Neural cell (in vitro differentiated cells): ENCODE data around the gene ALPI. TPM values are rescaled to one million over a fixed set of nuclear protein-coding genes. Genes with fewer than 3 reads are reported as not detected.

Source experiments
- H2AFZ ChIP-seq: fragments of 200-600, 300-800 bp; sonication (generic), shearing (Covaris generic); 2 replicates; pipeline ENCODE4 v1.6.0; 2014; ENCODE audit warnings: low read depth, mild to moderate bottlenecking, antibody characterized with exemption, low read length, moderate library complexity
- H3F3A ChIP-seq: fragments of 200-600 bp; shearing (Covaris generic); 2 replicates; pipeline ENCODE4 v1.6.1; 2016; ENCODE audit warnings: mild to moderate bottlenecking, moderate library complexity, mixed read lengths, antibody characterized with exemption, low read length; ENCODE audit not compliant: insufficient read depth, poor library complexity, severe bottlenecking
- H3K27ac ChIP-seq: fragments of 200-600, 300-800 bp; sonication (generic), shearing (Covaris generic); 2 replicates; pipeline ENCODE4 v1.5.1; 2014; ENCODE audit warnings: mild to moderate bottlenecking, low read length, moderate library complexity
- H3K27me3 ChIP-seq: fragments of 300-800, 200-600 bp; sonication (generic), shearing (Covaris generic); 2 replicates; pipeline ENCODE4 v1.6.0; 2014; ENCODE audit warnings: mild to moderate bottlenecking, low read depth, low read length, moderate library complexity; ENCODE audit not compliant: insufficient read depth
- H3K36me3 ChIP-seq: fragments of 300-800, 200-600 bp; sonication (generic), shearing (Covaris generic); 2 replicates; pipeline ENCODE4 v1.5.1; 2014; ENCODE audit warnings: mild to moderate bottlenecking, antibody characterized with exemption, low read length, moderate library complexity; ENCODE audit not compliant: insufficient read depth
- H3K4me2 ChIP-seq: fragments of 300-800, 200-600 bp; sonication (generic), shearing (Covaris generic); 2 replicates; pipeline ENCODE4 v1.6.0; 2014; ENCODE audit warnings: mild to moderate bottlenecking, low read length
- H3K4me3 ChIP-seq: fragments of 300-800, 200-600 bp; sonication (generic), shearing (Covaris generic); 2 replicates; pipeline ENCODE4 v1.5.1; 2014; ENCODE audit warnings: mild to moderate bottlenecking, low read length, moderate library complexity
- H3K79me2 ChIP-seq: fragments of 200-600 bp; shearing (Covaris generic); replicated peaks from 2 replicates; pipeline ENCODE4 v1.6.0; 2014; ENCODE audit warnings: mild to moderate bottlenecking, low read length, moderate library complexity; ENCODE audit not compliant: insufficient read depth
- H3K9ac ChIP-seq: fragments of 300-800, 200-600 bp; sonication (generic), shearing (Covaris generic); 2 replicates; pipeline ENCODE4 v1.6.1; 2016; ENCODE audit warnings: mild to moderate bottlenecking, low read length, mixed read lengths
- H3K9me2 ChIP-seq: fragments of 200-600 bp; shearing (Covaris generic); 2 replicates; pipeline ENCODE4 v1.6.1; 2016; ENCODE audit warnings: mild to moderate bottlenecking, low read length, mixed read lengths; ENCODE audit not compliant: insufficient read depth
- H3K9me3 ChIP-seq: fragments of 200-600, 300-800 bp; sonication (generic), shearing (Covaris generic); 2 replicates; pipeline ENCODE4 v1.6.1; 2016; ENCODE audit warnings: mild to moderate bottlenecking, mixed run types, low read length, moderate library complexity, mixed read lengths
- H4K20me1 ChIP-seq: fragments of 200-600 bp; shearing (Covaris generic); 2 replicates; pipeline ENCODE4 v1.6.1; 2016; ENCODE audit warnings: mild to moderate bottlenecking, mixed run types; ENCODE audit not compliant: insufficient read depth
- EP300 ChIP-seq: fragments of 450-650 bp; conservative IDR thresholded peaks from 2 replicates; pipeline ENCODE4 v1.6.1; 2014; ENCODE audit warnings: antibody characterized with exemption, mild to moderate bottlenecking, moderate library complexity; ENCODE audit not compliant: poor library complexity, severe bottlenecking
- EZH2 ChIP-seq: fragments of 200-600, 300-800 bp; shearing (Covaris generic), sonication (generic); IDR thresholded peaks from 2 replicates; pipeline ENCODE4 v1.6.1; 2014; ENCODE audit warnings: antibody characterized with exemption, low read length, borderline replicate concordance, mild to moderate bottlenecking; ENCODE audit not compliant: insufficient read depth, poor library complexity, severe bottlenecking
- MXI1 ChIP-seq: fragments of 450-650 bp; conservative IDR thresholded peaks from 2 replicates; pipeline ENCODE4 v1.6.1; 2014; ENCODE audit warnings: antibody characterized with exemption, mild to moderate bottlenecking; ENCODE audit not compliant: poor library complexity, severe bottlenecking
- POLR2AphosphoS5 ChIP-seq: IDR thresholded peaks from 2 replicates; pipeline ENCODE4 v1.6.1; 2012
- RAD21 ChIP-seq: fragments of 450-650 bp; conservative IDR thresholded peaks from 2 replicates; pipeline ENCODE4 v1.6.1; 2014; ENCODE audit warnings: antibody characterized with exemption, mild to moderate bottlenecking, moderate library complexity
- SMC3 ChIP-seq: fragments of 450-650 bp; conservative IDR thresholded peaks from 2 replicates; pipeline ENCODE4 v1.6.1; 2014; ENCODE audit warnings: antibody characterized with exemption, mild to moderate bottlenecking, moderate library complexity; ENCODE audit not compliant: poor library complexity
- TAF1 ChIP-seq: IDR thresholded peaks from 2 replicates; pipeline ENCODE4 v1.6.1; 2012; ENCODE audit warnings: low read depth
- polyA plus RNA-seq: library from polyadenylated mRNA; depleted of rRNA; stranded (reverse); fragments of >200 nt; gene quantifications from 2 replicates; pipeline ENCODE4 v1.2.3, GENCODE V29; 2014
- TF ChIP-seq, protein P1 (sequence below): IDR thresholded peaks from 2 replicates; pipeline ENCODE4 v1.6.1; 2012; ENCODE audit warnings: borderline replicate concordance
- TF ChIP-seq, protein P2 (sequence below): fragments of 450-650 bp; IDR thresholded peaks from 2 replicates; pipeline ENCODE4 v1.5.1; 2014; ENCODE audit warnings: antibody characterized with exemption, mild to moderate bottlenecking, moderate library complexity; ENCODE audit not compliant: poor library complexity, severe bottlenecking

The ALPI gene
- polyA plus RNA-seq, 1 donor from 2014 or later, result not detected

GRCh38 chr2:232503809-232504323 is 47.9 kb downstream of the ALPI start:
- peaks cover 5% of the 10 kb centered on the region for H3F3A ChIP-seq
- H3K9ac ChIP-seq, result peak overlapping the region; percentile 73
- H4K20me1 ChIP-seq, result no peaks in the 10 kb centered on the region
- peak overlapping the region; percentile 64 for H3K4me3 ChIP-seq
- no peaks in the 10 kb centered on the region for H3K79me2 ChIP-seq
- H3K9me2 ChIP-seq, result no peaks in the 10 kb centered on the region
- TF ChIP-seq POLR2AphosphoS5, result no peak
- TF ChIP-seq MXI1, result no peak
- TF ChIP-seq, protein P1, sequence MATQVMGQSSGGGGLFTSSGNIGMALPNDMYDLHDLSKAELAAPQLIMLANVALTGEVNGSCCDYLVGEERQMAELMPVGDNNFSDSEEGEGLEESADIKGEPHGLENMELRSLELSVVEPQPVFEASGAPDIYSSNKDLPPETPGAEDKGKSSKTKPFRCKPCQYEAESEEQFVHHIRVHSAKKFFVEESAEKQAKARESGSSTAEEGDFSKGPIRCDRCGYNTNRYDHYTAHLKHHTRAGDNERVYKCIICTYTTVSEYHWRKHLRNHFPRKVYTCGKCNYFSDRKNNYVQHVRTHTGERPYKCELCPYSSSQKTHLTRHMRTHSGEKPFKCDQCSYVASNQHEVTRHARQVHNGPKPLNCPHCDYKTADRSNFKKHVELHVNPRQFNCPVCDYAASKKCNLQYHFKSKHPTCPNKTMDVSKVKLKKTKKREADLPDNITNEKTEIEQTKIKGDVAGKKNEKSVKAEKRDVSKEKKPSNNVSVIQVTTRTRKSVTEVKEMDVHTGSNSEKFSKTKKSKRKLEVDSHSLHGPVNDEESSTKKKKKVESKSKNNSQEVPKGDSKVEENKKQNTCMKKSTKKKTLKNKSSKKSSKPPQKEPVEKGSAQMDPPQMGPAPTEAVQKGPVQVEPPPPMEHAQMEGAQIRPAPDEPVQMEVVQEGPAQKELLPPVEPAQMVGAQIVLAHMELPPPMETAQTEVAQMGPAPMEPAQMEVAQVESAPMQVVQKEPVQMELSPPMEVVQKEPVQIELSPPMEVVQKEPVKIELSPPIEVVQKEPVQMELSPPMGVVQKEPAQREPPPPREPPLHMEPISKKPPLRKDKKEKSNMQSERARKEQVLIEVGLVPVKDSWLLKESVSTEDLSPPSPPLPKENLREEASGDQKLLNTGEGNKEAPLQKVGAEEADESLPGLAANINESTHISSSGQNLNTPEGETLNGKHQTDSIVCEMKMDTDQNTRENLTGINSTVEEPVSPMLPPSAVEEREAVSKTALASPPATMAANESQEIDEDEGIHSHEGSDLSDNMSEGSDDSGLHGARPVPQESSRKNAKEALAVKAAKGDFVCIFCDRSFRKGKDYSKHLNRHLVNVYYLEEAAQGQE, result no peak
- no peak for TF ChIP-seq EZH2
- no peak for TF ChIP-seq SMC3
- TF ChIP-seq, protein P2, sequence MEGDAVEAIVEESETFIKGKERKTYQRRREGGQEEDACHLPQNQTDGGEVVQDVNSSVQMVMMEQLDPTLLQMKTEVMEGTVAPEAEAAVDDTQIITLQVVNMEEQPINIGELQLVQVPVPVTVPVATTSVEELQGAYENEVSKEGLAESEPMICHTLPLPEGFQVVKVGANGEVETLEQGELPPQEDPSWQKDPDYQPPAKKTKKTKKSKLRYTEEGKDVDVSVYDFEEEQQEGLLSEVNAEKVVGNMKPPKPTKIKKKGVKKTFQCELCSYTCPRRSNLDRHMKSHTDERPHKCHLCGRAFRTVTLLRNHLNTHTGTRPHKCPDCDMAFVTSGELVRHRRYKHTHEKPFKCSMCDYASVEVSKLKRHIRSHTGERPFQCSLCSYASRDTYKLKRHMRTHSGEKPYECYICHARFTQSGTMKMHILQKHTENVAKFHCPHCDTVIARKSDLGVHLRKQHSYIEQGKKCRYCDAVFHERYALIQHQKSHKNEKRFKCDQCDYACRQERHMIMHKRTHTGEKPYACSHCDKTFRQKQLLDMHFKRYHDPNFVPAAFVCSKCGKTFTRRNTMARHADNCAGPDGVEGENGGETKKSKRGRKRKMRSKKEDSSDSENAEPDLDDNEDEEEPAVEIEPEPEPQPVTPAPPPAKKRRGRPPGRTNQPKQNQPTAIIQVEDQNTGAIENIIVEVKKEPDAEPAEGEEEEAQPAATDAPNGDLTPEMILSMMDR, result no peak
- no peak for TF ChIP-seq RAD21
- TF ChIP-seq EP300, result no peak
- TF ChIP-seq TAF1, result no peak
- peak overlapping the region; percentile 88 for H3K27ac ChIP-seq
- no peak overlapping the region for H2AFZ ChIP-seq
- H3K9me3 ChIP-seq, result no peaks in the 10 kb centered on the region
- H3K4me2 ChIP-seq, result no peak overlapping the region
- H3K27me3 ChIP-seq, result peaks cover 10% of the 10 kb centered on the region
- H3K36me3 ChIP-seq, result no peaks in the 10 kb centered on the region

- peak; percentile 67 for TF ChIP-seq MXI1
- TF ChIP-seq EP300, result peak; percentile 61
- peak; percentile 15 for TF ChIP-seq SMC3
- TF ChIP-seq TAF1, result no peak
- peak; percentile 30 for TF ChIP-seq POLR2AphosphoS5
- TF ChIP-seq RAD21, result no peak
- TF ChIP-seq EZH2, result no peak
- TF ChIP-seq, protein P1, result no peak
- TF ChIP-seq, protein P2, result no peak
- H3K27me3 ChIP-seq, result peaks cover 10% of the 10 kb centered on the region
These were observed 48.5 kb downstream of the ALPI start for GRCh38 chr2:232504438-232504837.

More at GRCh38 chr2:232504438-232504837, 48.5 kb downstream of the ALPI start:
- Histone ChIP-seq H2AFZ (no peak overlapping the region), H3K79me2 (no peaks in the 10 kb centered on the region), H3K9ac (peak overlapping the region; percentile 27), H4K20me1 (no peaks in the 10 kb centered on the region), H3K27ac (peak overlapping the region; percentile 88), H3K36me3 (no peaks in the 10 kb centered on the region), H3K9me2 (no peaks in the 10 kb centered on the region), H3F3A (peaks cover 5% of the 10 kb centered on the region), H3K4me2 (no peak overlapping the region), H3K9me3 (no peaks in the 10 kb centered on the region), H3K4me3 (peak overlapping the region; percentile 64)
